ENCODE data around the gene BMP7. TPM values are rescaled to one million over a fixed set of nuclear protein-coding genes. Genes with fewer than 3 reads are reported as not detected.

Gene BMP7
- total RNA-seq, 3 donors from 2014 or later, result 1.7 to 2.8 (median 2.0) TPM

DNA sequence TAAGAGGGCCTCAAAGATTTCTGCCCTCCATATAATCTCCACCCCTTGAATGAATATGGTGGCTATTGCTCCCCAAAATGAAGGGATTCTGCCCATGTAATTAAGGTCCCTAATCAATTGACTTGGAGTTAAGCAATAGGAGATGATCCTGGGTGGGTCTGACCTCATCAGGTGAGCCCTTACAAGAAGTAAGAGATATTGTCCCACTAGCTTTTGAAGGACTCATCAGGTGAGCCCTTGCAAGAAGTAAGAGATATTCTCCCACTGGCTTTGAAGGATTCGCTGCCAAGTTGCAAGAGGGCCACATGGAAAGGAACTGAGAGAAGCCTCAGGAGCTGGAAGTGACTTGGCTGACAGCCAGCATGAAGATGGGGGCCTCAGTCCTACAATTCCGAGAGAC is 103.4 kb downstream of the BMP7 start:
- Histone ChIP-seq H3K4me3 (no peak overlapping the region), H3K36me3 (ENCODE audit: low read depth) (no peaks in the 10 kb centered on the region), H3K4me1 (ENCODE audit: low read depth) (no peaks in the 10 kb centered on the region), H3K9me3 (no peaks in the 10 kb centered on the region)
- no peak for ATAC-seq
- intact Hi-C loops (cut with DNase I, micrococcal nuclease), result no loop called here
- TF ChIP-seq, protein P1, sequence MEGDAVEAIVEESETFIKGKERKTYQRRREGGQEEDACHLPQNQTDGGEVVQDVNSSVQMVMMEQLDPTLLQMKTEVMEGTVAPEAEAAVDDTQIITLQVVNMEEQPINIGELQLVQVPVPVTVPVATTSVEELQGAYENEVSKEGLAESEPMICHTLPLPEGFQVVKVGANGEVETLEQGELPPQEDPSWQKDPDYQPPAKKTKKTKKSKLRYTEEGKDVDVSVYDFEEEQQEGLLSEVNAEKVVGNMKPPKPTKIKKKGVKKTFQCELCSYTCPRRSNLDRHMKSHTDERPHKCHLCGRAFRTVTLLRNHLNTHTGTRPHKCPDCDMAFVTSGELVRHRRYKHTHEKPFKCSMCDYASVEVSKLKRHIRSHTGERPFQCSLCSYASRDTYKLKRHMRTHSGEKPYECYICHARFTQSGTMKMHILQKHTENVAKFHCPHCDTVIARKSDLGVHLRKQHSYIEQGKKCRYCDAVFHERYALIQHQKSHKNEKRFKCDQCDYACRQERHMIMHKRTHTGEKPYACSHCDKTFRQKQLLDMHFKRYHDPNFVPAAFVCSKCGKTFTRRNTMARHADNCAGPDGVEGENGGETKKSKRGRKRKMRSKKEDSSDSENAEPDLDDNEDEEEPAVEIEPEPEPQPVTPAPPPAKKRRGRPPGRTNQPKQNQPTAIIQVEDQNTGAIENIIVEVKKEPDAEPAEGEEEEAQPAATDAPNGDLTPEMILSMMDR (IDR thresholded peaks at IDR 0.05), result no peak
- DNase-seq, result no peak

- TF ChIP-seq, protein P1 (IDR thresholded peaks at IDR 0.05), result no peak
- Histone ChIP-seq H3K4me3 (no peak overlapping the region), H3K36me3 (ENCODE audit: low read depth) (no peaks in the 10 kb centered on the region), H3K4me1 (ENCODE audit: low read depth) (no peaks in the 10 kb centered on the region), H3K9me3 (no peaks in the 10 kb centered on the region)
- ATAC-seq (no peak), DNase-seq (no peak)
- intact Hi-C loops (cut with DNase I, micrococcal nuclease), result no loop called here
Observed at GRCh38 chr20:57162362-57162652, 104.1 kb downstream of the BMP7 start.

- Histone ChIP-seq H3K9me3 (no peaks in the 10 kb centered on the region), H3K36me3 (ENCODE audit: low read depth) (no peaks in the 10 kb centered on the region), H3K4me1 (ENCODE audit: low read depth) (no peaks in the 10 kb centered on the region), H3K4me3 (no peak overlapping the region)
- no peak for ATAC-seq
- DNase-seq, result no peak
- TF ChIP-seq, protein P1 (IDR thresholded peaks at IDR 0.05), result no peak
- intact Hi-C loops (cut with DNase I, micrococcal nuclease), result no loop called here
Observed at GRCh38 chr20:57161478-57162361, 104.7 kb downstream of the BMP7 start.

DNA sequence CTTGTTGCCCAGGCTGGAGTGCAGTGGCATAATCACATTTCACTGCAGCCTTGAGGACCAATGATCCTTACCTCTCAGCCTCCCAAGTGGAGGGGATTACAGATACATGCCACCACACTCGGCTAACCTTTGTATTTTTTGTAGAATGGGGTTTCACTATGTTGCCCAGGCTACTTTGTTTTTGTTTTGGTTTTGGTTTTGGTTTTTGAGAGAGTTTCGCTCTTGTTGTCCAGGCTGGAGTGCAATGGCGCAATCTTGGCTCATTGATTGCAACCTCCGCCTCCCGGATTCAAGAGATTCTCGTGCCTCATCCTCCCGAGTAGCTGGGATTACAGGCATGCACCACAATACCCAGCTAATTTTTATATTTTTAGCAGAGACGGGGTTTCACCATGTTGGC is 105.5 kb downstream of the BMP7 start:
- DNase-seq (no peak), ATAC-seq (no peak)
- intact Hi-C loops (cut with DNase I, micrococcal nuclease), result no loop called here

DNA sequence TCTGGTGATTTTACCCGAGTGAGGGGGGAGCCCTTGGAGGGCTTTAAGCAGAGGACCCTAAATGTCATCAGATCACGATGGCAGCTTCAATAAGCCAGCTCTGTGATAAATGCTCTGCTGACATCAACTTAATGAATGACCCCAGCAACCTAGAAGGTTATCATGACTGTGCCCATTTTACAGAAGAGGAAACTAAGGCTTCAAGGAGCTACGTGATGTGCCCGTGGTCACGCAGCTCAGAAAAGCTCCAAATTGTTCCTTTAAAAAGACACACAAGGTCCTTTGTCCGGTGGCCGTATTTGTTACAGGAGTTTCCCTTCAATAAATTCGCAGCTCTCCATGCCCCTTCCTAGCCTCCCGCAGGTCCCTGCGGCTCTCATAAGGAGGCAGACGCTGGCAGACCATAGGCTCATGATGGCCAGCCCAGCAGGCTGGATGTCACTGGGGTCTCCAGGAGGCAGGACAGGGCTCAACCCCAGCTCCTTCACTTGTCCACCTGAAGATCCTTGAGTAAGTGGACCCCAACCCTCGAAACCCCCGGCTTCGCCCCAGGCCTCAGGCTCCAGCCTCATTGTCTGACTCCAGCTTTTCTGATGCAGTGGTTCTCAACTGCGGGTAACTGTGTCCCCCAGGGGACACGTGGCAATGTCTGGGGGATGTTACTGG is 106.4 kb downstream of the BMP7 start:
- intact Hi-C loops (cut with DNase I, micrococcal nuclease), result no loop called here
- no peak overlapping the region for H3K4me3 ChIP-seq
- H3K36me3 ChIP-seq (ENCODE audit: low read depth), result no peaks in the 10 kb centered on the region
- ATAC-seq, result no peak
- H3K9me3 ChIP-seq, result no peaks in the 10 kb centered on the region
- no peak for DNase-seq
- no peaks in the 10 kb centered on the region for H3K4me1 ChIP-seq (ENCODE audit: low read depth)
- TF ChIP-seq, protein P1 (IDR thresholded peaks at IDR 0.05), result no peak

More for the DNA sequence above, 105.5 kb downstream of the BMP7 start:
- H3K9me3 ChIP-seq, result no peaks in the 10 kb centered on the region
- no peak overlapping the region for H3K4me3 ChIP-seq
- H3K4me1 ChIP-seq (ENCODE audit: low read depth), result no peaks in the 10 kb centered on the region
- H3K36me3 ChIP-seq (ENCODE audit: low read depth), result no peaks in the 10 kb centered on the region
- TF ChIP-seq, protein P1 (IDR thresholded peaks at IDR 0.05), result no peak

Data from mucosa of descending colon (tissue), 3 donors.